Panc1 (cell line): Measurements from ENCODE around the gene LSM12. TPM values are rescaled to one million over a fixed set of nuclear protein-coding genes. Genes with fewer than 3 reads are reported as not detected.

Experiments used
- ATAC-seq: fragments of 200-7000 bp; cut with Tn5 transposase; 2 replicates; pipeline ENCODE4 v1.9.1; 2020; ENCODE audit warnings: mild to moderate bottlenecking, moderate library complexity
- BruUV-seq: library from RNA; stranded (reverse); fragments of 400-500 nt; replicated peaks from 2 replicates; lab custom pipeline; 2021; lab: Mats Ljungman, UMichigan
- CTCF ChIA-PET: fragments of 300-600 bp; sonication (Branson Sonifier 250); formaldehyde crosslinking; loops from one replicate; lab custom pipeline; 2022; ENCODE audit warnings: antibody characterized with exemption; lab: Charles Lee
- POLR2A ChIA-PET: fragments of 300-600 bp; sonication (Branson Sonifier 250); formaldehyde crosslinking; loops from one replicate; lab custom pipeline; 2022; ENCODE audit warnings: antibody characterized with exemption; lab: Charles Lee
- DNase-seq: peaks from one replicate; pipeline ENCODE4 v3.0.0-alpha.2; 2010; ENCODE audit warnings: low read depth, low spot score
- H3K27ac ChIP-seq: 2 replicates; pipeline ENCODE4 v1.5.1; 2011; ENCODE audit warnings: mild to moderate bottlenecking, low read length, inconsistent platforms
- H3K27me3 ChIP-seq: fragments of 200-500 bp; sonication (Bioruptor generic); 2 replicates; pipeline ENCODE4 v1.6.0; 2014; ENCODE audit warnings: low read length, inconsistent platforms; ENCODE audit not compliant: control insufficient read depth, insufficient read depth
- H3K36me3 ChIP-seq: fragments of 200-500 bp; sonication (Bioruptor generic); 2 replicates; pipeline ENCODE4 v1.5.1; 2014; ENCODE audit warnings: inconsistent platforms, mild to moderate bottlenecking, low read length, moderate library complexity; ENCODE audit not compliant: control insufficient read depth, insufficient read depth
- H3K4me1 ChIP-seq: 2 replicates; pipeline ENCODE4 v1.5.1; 2011; ENCODE audit warnings: inconsistent platforms, mild to moderate bottlenecking, low read length, moderate library complexity; ENCODE audit not compliant: control insufficient read depth, insufficient read depth
- H3K4me3 ChIP-seq, 2 experiments: 2 replicates each; pipeline ENCODE4 v1.5.1; 2011 to 2012; ENCODE audit warnings: low read depth in 2 of 2, low read length in 2 of 2, mild to moderate bottlenecking in 2 of 2, inconsistent platforms in 1 of 2, moderate library complexity in 1 of 2
- H3K9me3 ChIP-seq: fragments of 200-500 bp; sonication (Bioruptor generic); 2 replicates; pipeline ENCODE4 v1.5.1; 2014; ENCODE audit warnings: low read depth, mild to moderate bottlenecking, inconsistent platforms, low read length, moderate library complexity; ENCODE audit not compliant: control insufficient read depth, insufficient read depth
- POLR2AphosphoS5 ChIP-seq: IDR thresholded peaks from 2 replicates; pipeline ENCODE4 v1.6.1; 2012; ENCODE audit warnings: mild to moderate bottlenecking, low read depth, low read length, moderate library complexity
- REST ChIP-seq, 2 experiments: IDR thresholded peaks; 2 replicates each; pipeline ENCODE4 v1.6.1; 2011 to 2012; ENCODE audit warnings: low read depth in 2 of 2, control low read depth in 1 of 2, low read length in 1 of 2, mild to moderate bottlenecking in 1 of 2, moderate library complexity in 1 of 2; ENCODE audit not compliant: insufficient read depth in 1 of 2
- SIN3A ChIP-seq: IDR thresholded peaks from 2 replicates; pipeline ENCODE4 v1.6.1; 2012; ENCODE audit warnings: low read depth, mild to moderate bottlenecking, low read length, moderate library complexity, borderline replicate concordance; ENCODE audit not compliant: insufficient read depth
- TCF7L2 ChIP-seq: IDR thresholded peaks from 2 replicates; pipeline ENCODE4 v1.6.1; 2011; ENCODE audit warnings: mild to moderate bottlenecking, low read depth, low read length, inconsistent platforms
- in situ Hi-C: cut with HindIII; loops from 2 replicates; pipeline ENCODE4 v1.10.0; 2016; ENCODE audit warnings: low sequenced_read_pairs, low pct_unique_long_range_greater_than_20kb
- intact Hi-C: fragments of 100-400 bp; cut with micrococcal nuclease; formaldehyde crosslinking; loops from one replicate; pipeline ENCODE4 v1.10.0; 2022; ENCODE audit not compliant: unreplicated experiment
- total RNA-seq: library from RNA; stranded (reverse); gene quantifications from one replicate; pipeline ENCODE4 v1.2.1, GENCODE V29; 2021; ENCODE audit not compliant: unreplicated experiment
- TF ChIP-seq, protein P1 (sequence below): fragments of 450-650 bp; IDR thresholded peaks from 2 replicates; pipeline ENCODE4 v1.5.1; 2017; ENCODE audit warnings: mild to moderate bottlenecking

The LSM12 gene
- total RNA-seq, 1 experiment from 2014 or later = 73.0 TPM

DNA sequence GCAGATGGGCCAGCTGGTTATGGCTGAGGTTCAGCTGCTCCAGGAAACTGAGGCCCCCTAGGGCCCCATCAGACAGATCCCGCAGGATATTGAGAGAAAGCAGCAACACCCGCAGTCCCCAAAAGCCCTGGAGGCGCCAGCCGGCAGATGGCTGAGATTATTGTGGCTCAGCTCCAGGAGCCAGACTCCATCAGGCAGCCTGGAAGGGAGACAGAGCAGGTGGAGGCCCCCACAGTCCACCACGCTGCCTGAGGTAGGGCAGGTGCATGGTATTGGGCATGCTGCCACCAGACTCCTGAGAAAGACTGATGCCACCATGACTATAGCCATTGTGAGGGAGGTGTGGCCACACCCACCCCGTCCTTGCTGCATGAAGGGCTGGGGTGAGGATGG lies 42.2 kb downstream of the LSM12 start:
- Histone ChIP-seq H3K27me3 (no peaks in the 10 kb centered on the region), H3K4me1 (no peaks in the 10 kb centered on the region), H3K9me3 (no peaks in the 10 kb centered on the region), H3K27ac (no peak overlapping the region), H3K36me3 (no peaks in the 10 kb centered on the region), H3K4me3 (no peak overlapping the region)
- in situ Hi-C loops = no loop called here
- TF ChIP-seq, protein P1, sequence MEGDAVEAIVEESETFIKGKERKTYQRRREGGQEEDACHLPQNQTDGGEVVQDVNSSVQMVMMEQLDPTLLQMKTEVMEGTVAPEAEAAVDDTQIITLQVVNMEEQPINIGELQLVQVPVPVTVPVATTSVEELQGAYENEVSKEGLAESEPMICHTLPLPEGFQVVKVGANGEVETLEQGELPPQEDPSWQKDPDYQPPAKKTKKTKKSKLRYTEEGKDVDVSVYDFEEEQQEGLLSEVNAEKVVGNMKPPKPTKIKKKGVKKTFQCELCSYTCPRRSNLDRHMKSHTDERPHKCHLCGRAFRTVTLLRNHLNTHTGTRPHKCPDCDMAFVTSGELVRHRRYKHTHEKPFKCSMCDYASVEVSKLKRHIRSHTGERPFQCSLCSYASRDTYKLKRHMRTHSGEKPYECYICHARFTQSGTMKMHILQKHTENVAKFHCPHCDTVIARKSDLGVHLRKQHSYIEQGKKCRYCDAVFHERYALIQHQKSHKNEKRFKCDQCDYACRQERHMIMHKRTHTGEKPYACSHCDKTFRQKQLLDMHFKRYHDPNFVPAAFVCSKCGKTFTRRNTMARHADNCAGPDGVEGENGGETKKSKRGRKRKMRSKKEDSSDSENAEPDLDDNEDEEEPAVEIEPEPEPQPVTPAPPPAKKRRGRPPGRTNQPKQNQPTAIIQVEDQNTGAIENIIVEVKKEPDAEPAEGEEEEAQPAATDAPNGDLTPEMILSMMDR = no peak
- no peak for TF ChIP-seq TCF7L2
- no peak for TF ChIP-seq SIN3A
- TF ChIP-seq REST (IDR thresholded peaks at IDR 0.05; ENCODE audit: insufficient read depth in 1 of 2, low read depth in 2 of 2, low read length in 1 of 2) = no peak
- TF ChIP-seq POLR2AphosphoS5 = no peak
- no peak for DNase-seq
- no TSS peak for BruUV-seq
- CTCF ChIA-PET = no interaction called here
- POLR2A ChIA-PET = no interaction called here
- no peak; the same call in 1 of the 2 replicates for ATAC-seq
- intact Hi-C loops = no loop called here

GRCh38 chr17:44023545-44024270 lies 42.8 kb downstream of the LSM12 start:
- TF ChIP-seq, protein P1 = no peak
- TF ChIP-seq POLR2AphosphoS5 = no peak
- no peak for TF ChIP-seq SIN3A
- no peak for TF ChIP-seq REST (IDR thresholded peaks at IDR 0.05; ENCODE audit: insufficient read depth in 1 of 2, low read depth in 2 of 2, low read length in 1 of 2)
- TF ChIP-seq TCF7L2 = no peak
- no TSS peak for BruUV-seq
- in situ Hi-C loops = no loop called here
- no peaks in the 10 kb centered on the region for H3K9me3 ChIP-seq
- intact Hi-C loops = no loop called here
- H3K4me3 ChIP-seq = no peak overlapping the region
- POLR2A ChIA-PET = no interaction called here
- H3K36me3 ChIP-seq = no peaks in the 10 kb centered on the region
- CTCF ChIA-PET = no interaction called here
- H3K27me3 ChIP-seq = no peaks in the 10 kb centered on the region
- H3K4me1 ChIP-seq = no peaks in the 10 kb centered on the region
- ATAC-seq (no peak), DNase-seq (no peak)
- H3K27ac ChIP-seq = no peak overlapping the region
